H9 (cell line): ENCODE data around the gene MAP2. TPM values are rescaled to one million over a fixed set of nuclear protein-coding genes. Genes with fewer than 3 reads are reported as not detected.
A peak's percentile ranks its signal among the peaks of the same experiment; 100 is the strongest.

Experiments
- DNase-seq: peaks from one replicate; pipeline ENCODE4 v3.0.0-alpha.2; 2017
- H2AFZ ChIP-seq: one replicate; pipeline ENCODE4 v1.6.1; 2013; ENCODE audit warnings: mild to moderate bottlenecking, low read length, control low read depth, moderate library complexity
- H2AK5ac ChIP-seq: 2 replicates; pipeline ENCODE4 v1.6.1; 2013; ENCODE audit warnings: low read length, control low read depth, mixed read lengths; ENCODE audit not compliant: insufficient read length
- H2BK120ac ChIP-seq: one replicate; pipeline ENCODE4 v1.6.1; 2013; ENCODE audit warnings: low read depth, mild to moderate bottlenecking, low read length, control low read depth, inconsistent platforms; ENCODE audit not compliant: poor library complexity, severe bottlenecking
- H2BK12ac ChIP-seq: 2 replicates; pipeline ENCODE4 v1.6.1; 2013; ENCODE audit warnings: low read length, control low read depth, mixed read lengths, low read depth; ENCODE audit not compliant: insufficient read length
- H2BK15ac ChIP-seq: 2 replicates; pipeline ENCODE4 v1.6.1; 2013; ENCODE audit warnings: low read depth, low read length, control low read depth
- H2BK20ac ChIP-seq: one replicate; pipeline ENCODE4 v1.6.1; 2013; ENCODE audit warnings: low read depth, mild to moderate bottlenecking, low read length, control low read depth, inconsistent platforms; ENCODE audit not compliant: poor library complexity, severe bottlenecking
- H2BK5ac ChIP-seq: 2 replicates; pipeline ENCODE4 v1.6.1; 2013; ENCODE audit warnings: low read length, control low read depth, mixed read lengths; ENCODE audit not compliant: insufficient read length
- H3K14ac ChIP-seq: 2 replicates; pipeline ENCODE4 v1.6.1; 2013; ENCODE audit warnings: low read length, control low read depth; ENCODE audit not compliant: insufficient read depth
- H3K18ac ChIP-seq: 2 replicates; pipeline ENCODE4 v1.6.1; 2013; ENCODE audit warnings: low read depth, mild to moderate bottlenecking, mixed read lengths, low read length, control low read depth; ENCODE audit not compliant: insufficient read length
- H3K23ac ChIP-seq: 2 replicates; pipeline ENCODE4 v1.6.1; 2013; ENCODE audit warnings: low read length, control low read depth, mixed read lengths, low read depth; ENCODE audit not compliant: insufficient read length
- H3K23me2 ChIP-seq: 2 replicates; pipeline ENCODE4 v1.6.1; 2013; ENCODE audit warnings: low read depth, mild to moderate bottlenecking, mixed read lengths, low read length, control low read depth; ENCODE audit not compliant: insufficient read length, poor library complexity, severe bottlenecking
- H3K27ac ChIP-seq: 2 replicates; pipeline ENCODE4 v1.5.1; 2013; ENCODE audit warnings: low read length, control low read depth, mixed read lengths, low read depth; ENCODE audit not compliant: insufficient read length
- H3K27me3 ChIP-seq: 2 replicates; pipeline ENCODE4 v1.6.1; 2013; ENCODE audit warnings: low read length, control low read depth, inconsistent platforms; ENCODE audit not compliant: insufficient read depth
- H3K4ac ChIP-seq: 2 replicates; pipeline ENCODE4 v1.6.1; 2013; ENCODE audit warnings: low read depth, mild to moderate bottlenecking, control low read depth, inconsistent platforms, low read length, moderate library complexity
- H3K4me1 ChIP-seq: 2 replicates; pipeline ENCODE4 v1.6.1; 2013; ENCODE audit warnings: low read length, control low read depth, inconsistent platforms; ENCODE audit not compliant: insufficient read depth
- H3K4me2 ChIP-seq: 2 replicates; pipeline ENCODE4 v1.6.1; 2013; ENCODE audit warnings: low read length, control low read depth, mixed read lengths; ENCODE audit not compliant: insufficient read length, insufficient read depth
- H3K56ac ChIP-seq: 2 replicates; pipeline ENCODE4 v1.6.1; 2013; ENCODE audit warnings: low read depth, mild to moderate bottlenecking, mixed read lengths, low read length, control low read depth; ENCODE audit not compliant: insufficient read length
- H3K79me1 ChIP-seq: 2 replicates; pipeline ENCODE4 v1.6.1; 2013; ENCODE audit warnings: low read depth, mild to moderate bottlenecking, moderate library complexity, low read length, control low read depth, inconsistent platforms; ENCODE audit not compliant: insufficient read depth, poor library complexity, severe bottlenecking
- H3K79me2 ChIP-seq: 2 replicates; pipeline ENCODE4 v1.6.1; 2013; ENCODE audit warnings: low read length, control low read depth, inconsistent platforms; ENCODE audit not compliant: insufficient read depth
- H3K9ac ChIP-seq: 2 replicates; pipeline ENCODE4 v1.6.1; 2013; ENCODE audit warnings: low read length, control low read depth, mixed read lengths; ENCODE audit not compliant: insufficient read length; ENCODE audit errors: extremely low read depth
- H3K9me3 ChIP-seq: one replicate; pipeline ENCODE4 v1.6.1; 2013; ENCODE audit warnings: low read depth, low read length, inconsistent platforms; ENCODE audit not compliant: control insufficient read depth
- H3T11ph ChIP-seq: one replicate; pipeline ENCODE4 v1.6.1; 2013; ENCODE audit warnings: mild to moderate bottlenecking, low read length, control low read depth, inconsistent platforms
- H4K20me1 ChIP-seq: one replicate; pipeline ENCODE4 v1.6.1; 2013; ENCODE audit not compliant: control insufficient read depth, insufficient read length, insufficient read depth
- H4K5ac ChIP-seq: 2 replicates; pipeline ENCODE4 v1.6.1; 2013; ENCODE audit warnings: low read depth, mild to moderate bottlenecking, mixed read lengths, low read length, control low read depth; ENCODE audit not compliant: insufficient read length
- H4K8ac ChIP-seq: replicated peaks from 2 replicates; pipeline ENCODE4 v1.6.1; 2013; ENCODE audit warnings: low read length, control low read depth, mixed read lengths, low read depth; ENCODE audit not compliant: insufficient read length
- H4K91ac ChIP-seq: 2 replicates; pipeline ENCODE4 v1.6.1; 2013; ENCODE audit warnings: low read depth, mild to moderate bottlenecking, moderate library complexity, mixed read lengths, low read length, control low read depth; ENCODE audit not compliant: insufficient read length
- H3K27ac Mint-ChIP-seq, 3 experiments: 2 replicates in 2 of 3; 3 replicates in 1 of 3; pipeline ENCODE4 v1.8.0; 2020 to 2021; ENCODE audit warnings: mixed read lengths in 3 of 3, mild to moderate bottlenecking in 1 of 3, moderate library complexity in 1 of 3
- H3K27me3 Mint-ChIP-seq: 2 replicates; pipeline ENCODE4 v1.8.0; 2021; ENCODE audit warnings: low read depth, mild to moderate bottlenecking, moderate library complexity, mixed read lengths
- H3K36me3 Mint-ChIP-seq, 3 experiments: 2 replicates in 2 of 3; 3 replicates in 1 of 3; pipeline ENCODE4 v1.8.0; 2020 to 2021; ENCODE audit warnings: low read depth in 3 of 3, mixed read lengths in 3 of 3; ENCODE audit not compliant: insufficient read depth in 1 of 3
- H3K4me1 Mint-ChIP-seq, 2 experiments: 2 replicates each; pipeline ENCODE4 v1.8.0; 2020; ENCODE audit warnings: mixed read lengths in 2 of 2
- H3K4me3 Mint-ChIP-seq, 2 experiments: 2 replicates in 1 of 2; 3 replicates in 1 of 2; pipeline ENCODE4 v1.8.0; 2020 to 2021; ENCODE audit warnings: mild to moderate bottlenecking in 2 of 2, mixed read lengths in 2 of 2, moderate library complexity in 1 of 2
- H3K9me3 Mint-ChIP-seq, 2 experiments: 2 replicates in 1 of 2; 3 replicates in 1 of 2; pipeline ENCODE4 v1.8.0; 2020; ENCODE audit warnings: mild to moderate bottlenecking in 2 of 2, mixed read lengths in 2 of 2, moderate library complexity in 1 of 2
- WGBS: extraction: QIAGEN DNeasy Blood & Tissue Kit; methylation state at CpG from one replicate; pipeline ENCODE4 v1.1.7; 2013; ENCODE audit warnings: missing lambda C conversion rate, low lambda C conversion rate, mixed read lengths; ENCODE audit not compliant: insufficient read length; ENCODE audit errors: extremely low coverage; 5-methylcytosine and 5-hydroxymethylcytosine counted together
- total RNA-seq: library from RNA; stranded (reverse); gene quantifications from 2 replicates; pipeline ENCODE4 v1.2.1, GENCODE V29; 2021
- TF ChIP-seq, protein P1 (sequence below): fragments of 200-600 bp; sonication (generic); conservative IDR thresholded peaks from 3 replicates; pipeline ENCODE4 v1.8.0; 2021; ENCODE audit warnings: antibody characterized with exemption, mild to moderate bottlenecking

The MAP2 gene
- total RNA-seq, 1 experiment from 2014 or later = 0.87 TPM

DNA sequence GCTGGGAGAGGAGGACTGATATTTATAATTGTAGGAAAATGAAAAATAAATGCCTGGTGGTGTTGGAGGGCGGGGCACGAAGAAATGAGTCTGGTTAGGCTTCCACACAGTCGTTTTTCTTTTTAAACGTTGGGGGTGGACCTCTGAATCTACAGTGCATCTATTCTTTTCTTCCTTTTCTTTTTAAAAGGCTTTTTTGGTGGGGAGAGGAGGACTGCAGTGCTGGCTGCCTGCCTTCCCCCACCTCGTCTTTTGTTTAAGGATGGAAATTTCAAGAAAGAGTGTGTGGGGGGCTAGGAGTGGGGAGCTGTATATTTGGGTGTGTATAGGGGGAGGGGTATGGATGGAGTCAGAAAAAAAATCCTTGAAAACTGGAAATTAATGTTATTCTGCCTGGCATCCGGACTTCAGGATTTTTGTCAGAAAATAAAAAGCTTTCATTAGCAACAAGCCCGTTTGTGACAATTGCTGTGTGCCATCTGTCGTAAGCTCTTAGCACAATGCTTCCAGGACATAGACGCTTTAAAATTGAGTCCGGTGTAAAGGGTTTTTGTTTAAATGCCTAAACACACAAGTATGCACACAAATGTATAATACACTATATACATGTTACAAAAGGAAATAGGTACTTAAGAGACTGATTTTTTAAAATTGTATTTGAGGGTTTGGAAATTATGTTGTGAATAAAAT lies 1.1 kb downstream of the MAP2 start:
- no peaks in the 10 kb centered on the region for H3K79me1 ChIP-seq
- no peak overlapping the region for H2BK20ac ChIP-seq
- no CpG with 5 or more reads among the region's 10 CpGs for WGBS
- H3K9me3 ChIP-seq = no peaks in the 10 kb centered on the region
- no peak overlapping the region for H2BK12ac ChIP-seq
- H3K36me3 Mint-ChIP-seq = no peaks in the 10 kb centered on the region; a peak in 1 of 7 replicates
- H3K27me3 ChIP-seq = peaks cover 3% of the 10 kb centered on the region; the same call in 1 of the 2 replicates
- no peak overlapping the region for H2BK15ac ChIP-seq
- H3K23ac ChIP-seq = no peak overlapping the region
- H3K4me1 ChIP-seq = 0 out of 2 replicates have a peak, but pooled peaks cover 3% of the 10 kb centered on the region
- H3K4me1 Mint-ChIP-seq = peaks cover 27 to 47% of the 10 kb centered on the region in 2 experiments
- no peak overlapping the region for H4K8ac ChIP-seq
- H3K14ac ChIP-seq = no peak overlapping the region
- no peak overlapping the region for H3K18ac ChIP-seq
- H2AK5ac ChIP-seq = no peak overlapping the region
- no peak overlapping the region for H2BK5ac ChIP-seq
- peak overlapping the region; percentile 91 for H3K4me2 ChIP-seq
- no peak overlapping the region for H3T11ph ChIP-seq
- H4K91ac ChIP-seq = no peak overlapping the region
- peak overlapping the region; percentile 77 to 90 for H3K4me3 Mint-ChIP-seq
- peak overlapping the region in 2 of 3 experiments; percentile 11 to 41; a peak in 1 of 7 replicates for H3K27ac Mint-ChIP-seq
- no peak overlapping the region for H3K4ac ChIP-seq
- no peak overlapping the region for H4K5ac ChIP-seq
- no peaks in the 10 kb centered on the region for H4K20me1 ChIP-seq
- H3K9me3 Mint-ChIP-seq = no peaks in the 10 kb centered on the region; a peak in 1 of 5 replicates
- H3K27me3 Mint-ChIP-seq = peaks cover 47% of the 10 kb centered on the region
- TF ChIP-seq, protein P1, sequence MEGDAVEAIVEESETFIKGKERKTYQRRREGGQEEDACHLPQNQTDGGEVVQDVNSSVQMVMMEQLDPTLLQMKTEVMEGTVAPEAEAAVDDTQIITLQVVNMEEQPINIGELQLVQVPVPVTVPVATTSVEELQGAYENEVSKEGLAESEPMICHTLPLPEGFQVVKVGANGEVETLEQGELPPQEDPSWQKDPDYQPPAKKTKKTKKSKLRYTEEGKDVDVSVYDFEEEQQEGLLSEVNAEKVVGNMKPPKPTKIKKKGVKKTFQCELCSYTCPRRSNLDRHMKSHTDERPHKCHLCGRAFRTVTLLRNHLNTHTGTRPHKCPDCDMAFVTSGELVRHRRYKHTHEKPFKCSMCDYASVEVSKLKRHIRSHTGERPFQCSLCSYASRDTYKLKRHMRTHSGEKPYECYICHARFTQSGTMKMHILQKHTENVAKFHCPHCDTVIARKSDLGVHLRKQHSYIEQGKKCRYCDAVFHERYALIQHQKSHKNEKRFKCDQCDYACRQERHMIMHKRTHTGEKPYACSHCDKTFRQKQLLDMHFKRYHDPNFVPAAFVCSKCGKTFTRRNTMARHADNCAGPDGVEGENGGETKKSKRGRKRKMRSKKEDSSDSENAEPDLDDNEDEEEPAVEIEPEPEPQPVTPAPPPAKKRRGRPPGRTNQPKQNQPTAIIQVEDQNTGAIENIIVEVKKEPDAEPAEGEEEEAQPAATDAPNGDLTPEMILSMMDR = no peak
- H3K23me2 ChIP-seq = peaks cover 14% of the 10 kb centered on the region
- no peak overlapping the region for H3K27ac ChIP-seq
- H3K9ac ChIP-seq = no peak overlapping the region
- H2AFZ ChIP-seq = no peak overlapping the region
- H3K79me2 ChIP-seq = no peaks in the 10 kb centered on the region
- DNase-seq = no peak
- H2BK120ac ChIP-seq = no peak overlapping the region
- H3K56ac ChIP-seq = no peak overlapping the region
